GM19324 (cell line): ENCODE results near the gene PBXIP1.
A peak's percentile ranks its signal among the peaks of the same experiment; 100 is the strongest.
"Not testable (repeated sequence)": the region's sequence is repeated elsewhere in the genome, so short reads cannot be mapped to it uniquely, and the experiment has no call there.

ENCODE experiments used
- ATAC-seq: cut with Tn5 transposase; IDR thresholded peaks from one replicate; pipeline ENCODE4 v1.9.1; 2021; ENCODE audit warnings: mild to moderate bottlenecking, moderate library complexity; ENCODE audit not compliant: unreplicated experiment, low FRiP score

The PBXIP1 gene

GRCh38 chr1:154955718-154956543, at the start of gene PBXIP1:
TSS of gene PBXIP1 (minus strand) at chr1:154956099. CDS start at chr1:154953721, 2,378 bp downstream.
- peak; percentile 51 for ATAC-seq

- ATAC-seq, result no peak
Observed at GRCh38 chr1:155005076-155006011, 49.4 kb upstream of the PBXIP1 start.

- ATAC-seq, result no peak
Observed at GRCh38 chr1:155004352-155005075, 48.6 kb upstream of the PBXIP1 start.

- ATAC-seq, result no peak
Observed at GRCh38 chr1:155003766-155004351, 48.0 kb upstream of the PBXIP1 start.

GRCh38 chr1:155003227-155003765, 47.4 kb upstream of the PBXIP1 start:
- no peak for ATAC-seq

- peak; percentile 1 for ATAC-seq
Observed at GRCh38 chr1:155002464-155003226, 46.7 kb upstream of the PBXIP1 start, which contains the start of gene ZBTB7B. TSS of gene ZBTB7B (plus strand) at chr1:155002802. CDS start at chr1:155014661, 11,859 bp downstream.

- peak; percentile 65 for ATAC-seq
Observed at GRCh38 chr1:155001675-155002463, 46.0 kb upstream of the PBXIP1 start.

GRCh38 chr1:155001425-155001674, 45.5 kb upstream of the PBXIP1 start:
- ATAC-seq, result peak; percentile 4

- ATAC-seq, result peak; percentile 45
Observed at GRCh38 chr1:155000726-155001424, 45.0 kb upstream of the PBXIP1 start.

- ATAC-seq, result no peak
Observed at GRCh38 chr1:155000411-155000725, 44.5 kb upstream of the PBXIP1 start.

GRCh38 chr1:154999571-155000410, 43.9 kb upstream of the PBXIP1 start:
- ATAC-seq, result no peak

GRCh38 chr1:154998818-154999570, 43.1 kb upstream of the PBXIP1 start:
- ATAC-seq, result no peak

GRCh38 chr1:154998201-154998780, 42.4 kb upstream of the PBXIP1 start:
- ATAC-seq, result no peak

- ATAC-seq, result no peak
Observed at GRCh38 chr1:154996966-154997701, 41.2 kb upstream of the PBXIP1 start.

GRCh38 chr1:154995301-154995983, 39.5 kb upstream of the PBXIP1 start:
- ATAC-seq, result not testable (repeated sequence)
